ENCODE measurements around the gene MAPRE2. TPM values are rescaled to one million over a fixed set of nuclear protein-coding genes. Genes with fewer than 3 reads are reported as not detected.
A peak's percentile ranks its signal among the peaks of the same experiment; 100 is the strongest.

MAPRE2 gene
- total RNA-seq, 1 donor from 2014 or later: 73.0 TPM

DNA sequence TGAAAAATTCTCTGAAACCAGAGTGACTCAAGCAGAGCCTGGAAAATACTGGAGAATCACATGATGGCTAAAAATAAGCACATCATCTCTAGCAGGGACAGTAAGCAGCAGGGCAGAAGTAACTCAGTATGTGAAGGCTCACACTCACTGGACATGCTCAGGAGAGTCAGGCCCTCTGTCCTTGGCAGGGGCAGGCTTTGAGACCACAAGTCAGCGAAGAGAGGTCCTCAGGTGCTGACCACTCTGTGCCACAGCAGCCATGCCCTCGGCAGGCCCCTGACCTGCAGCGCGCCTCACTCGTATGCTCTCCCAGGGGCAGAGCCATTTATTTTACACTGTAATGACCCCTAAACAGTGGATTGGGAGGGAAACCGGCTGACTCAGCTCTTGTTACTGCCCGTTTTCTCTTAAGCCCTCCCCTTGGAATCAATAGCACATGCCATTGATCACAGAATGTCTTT is 76.8 kb downstream of the MAPRE2 start:
- no peak for DNase-seq (ENCODE audit: low spot score)
- no peak overlapping the region for H3K27ac Mint-ChIP-seq (ENCODE audit: unreplicated experiment)
- H3K4me3 Mint-ChIP-seq (ENCODE audit: unreplicated experiment): no peak overlapping the region
- TF ChIP-seq, protein P1, sequence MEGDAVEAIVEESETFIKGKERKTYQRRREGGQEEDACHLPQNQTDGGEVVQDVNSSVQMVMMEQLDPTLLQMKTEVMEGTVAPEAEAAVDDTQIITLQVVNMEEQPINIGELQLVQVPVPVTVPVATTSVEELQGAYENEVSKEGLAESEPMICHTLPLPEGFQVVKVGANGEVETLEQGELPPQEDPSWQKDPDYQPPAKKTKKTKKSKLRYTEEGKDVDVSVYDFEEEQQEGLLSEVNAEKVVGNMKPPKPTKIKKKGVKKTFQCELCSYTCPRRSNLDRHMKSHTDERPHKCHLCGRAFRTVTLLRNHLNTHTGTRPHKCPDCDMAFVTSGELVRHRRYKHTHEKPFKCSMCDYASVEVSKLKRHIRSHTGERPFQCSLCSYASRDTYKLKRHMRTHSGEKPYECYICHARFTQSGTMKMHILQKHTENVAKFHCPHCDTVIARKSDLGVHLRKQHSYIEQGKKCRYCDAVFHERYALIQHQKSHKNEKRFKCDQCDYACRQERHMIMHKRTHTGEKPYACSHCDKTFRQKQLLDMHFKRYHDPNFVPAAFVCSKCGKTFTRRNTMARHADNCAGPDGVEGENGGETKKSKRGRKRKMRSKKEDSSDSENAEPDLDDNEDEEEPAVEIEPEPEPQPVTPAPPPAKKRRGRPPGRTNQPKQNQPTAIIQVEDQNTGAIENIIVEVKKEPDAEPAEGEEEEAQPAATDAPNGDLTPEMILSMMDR (IDR thresholded peaks at IDR 0.05; ENCODE audit: unreplicated experiment): no peak
- peaks cover under 1% of the 10 kb centered on the region for H3K27me3 Mint-ChIP-seq (ENCODE audit: unreplicated experiment)
- no peaks in the 10 kb centered on the region for H3K9me3 Mint-ChIP-seq (ENCODE audit: unreplicated experiment)
- H3K4me1 Mint-ChIP-seq (ENCODE audit: unreplicated experiment): peaks cover 9% of the 10 kb centered on the region
- H3K36me3 Mint-ChIP-seq (ENCODE audit: low read depth, unreplicated experiment): no peaks in the 10 kb centered on the region

DNA sequence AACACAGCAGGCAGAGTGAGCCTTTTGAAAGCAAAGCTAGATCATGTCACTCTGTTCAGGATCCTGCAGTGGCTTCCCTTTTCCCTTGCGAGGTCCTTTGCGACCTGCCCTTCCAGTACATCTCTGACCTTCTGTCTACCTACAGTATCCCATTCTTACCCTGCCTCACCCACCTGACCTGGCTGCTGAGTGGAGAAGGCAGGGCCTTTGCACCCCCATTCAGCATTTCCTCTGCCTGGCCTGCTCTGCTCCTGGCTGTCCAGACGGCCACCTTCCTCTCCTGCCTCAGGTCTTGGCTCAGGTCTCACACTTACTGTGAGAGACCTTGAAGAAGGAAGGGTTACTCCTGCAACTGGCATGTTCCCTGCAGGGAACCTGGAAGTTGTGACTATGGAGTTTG is 77.4 kb downstream of the MAPRE2 start:
- Mint-ChIP-seq H3K36me3 (ENCODE audit: low read depth, unreplicated experiment) (peaks cover under 1% of the 10 kb centered on the region), H3K4me1 (ENCODE audit: unreplicated experiment) (peaks cover 15% of the 10 kb centered on the region), H3K27ac (ENCODE audit: unreplicated experiment) (no peak overlapping the region), H3K27me3 (ENCODE audit: unreplicated experiment) (peaks cover 4% of the 10 kb centered on the region), H3K9me3 (ENCODE audit: unreplicated experiment) (no peaks in the 10 kb centered on the region), H3K4me3 (ENCODE audit: unreplicated experiment) (no peak overlapping the region)
- no peak for DNase-seq (ENCODE audit: low spot score)
- TF ChIP-seq, protein P1 (IDR thresholded peaks at IDR 0.05; ENCODE audit: unreplicated experiment): no peak

DNA sequence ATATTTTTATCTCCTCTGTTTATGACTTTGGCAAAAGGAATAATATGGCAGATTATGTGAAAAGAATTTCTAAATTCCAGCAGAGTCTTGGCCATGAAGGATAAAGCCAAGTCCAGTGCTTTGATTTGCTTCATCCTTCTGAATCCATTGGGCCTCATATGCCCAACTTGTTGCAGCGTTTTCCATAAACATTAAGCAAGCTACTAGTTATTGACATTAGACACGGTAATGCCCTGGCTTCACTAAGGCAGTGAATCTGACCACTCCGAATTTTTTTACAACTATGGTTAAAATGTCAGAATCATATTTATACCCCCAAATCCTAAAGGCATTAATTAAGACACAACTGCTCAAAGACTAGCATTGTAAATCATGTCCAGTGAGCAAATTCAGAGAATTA is 79.8 kb downstream of the MAPRE2 start:
- no peak for DNase-seq (ENCODE audit: low spot score)
- peaks cover 7% of the 10 kb centered on the region for H3K36me3 Mint-ChIP-seq (ENCODE audit: low read depth, unreplicated experiment)
- H3K4me3 Mint-ChIP-seq (ENCODE audit: unreplicated experiment): no peak overlapping the region
- H3K4me1 Mint-ChIP-seq (ENCODE audit: unreplicated experiment): peaks cover 22% of the 10 kb centered on the region
- no peak overlapping the region for H3K27ac Mint-ChIP-seq (ENCODE audit: unreplicated experiment)
- TF ChIP-seq, protein P1 (IDR thresholded peaks at IDR 0.05; ENCODE audit: unreplicated experiment): no peak
- no peaks in the 10 kb centered on the region for H3K9me3 Mint-ChIP-seq (ENCODE audit: unreplicated experiment)
- peaks cover 7% of the 10 kb centered on the region for H3K27me3 Mint-ChIP-seq (ENCODE audit: unreplicated experiment)

DNA sequence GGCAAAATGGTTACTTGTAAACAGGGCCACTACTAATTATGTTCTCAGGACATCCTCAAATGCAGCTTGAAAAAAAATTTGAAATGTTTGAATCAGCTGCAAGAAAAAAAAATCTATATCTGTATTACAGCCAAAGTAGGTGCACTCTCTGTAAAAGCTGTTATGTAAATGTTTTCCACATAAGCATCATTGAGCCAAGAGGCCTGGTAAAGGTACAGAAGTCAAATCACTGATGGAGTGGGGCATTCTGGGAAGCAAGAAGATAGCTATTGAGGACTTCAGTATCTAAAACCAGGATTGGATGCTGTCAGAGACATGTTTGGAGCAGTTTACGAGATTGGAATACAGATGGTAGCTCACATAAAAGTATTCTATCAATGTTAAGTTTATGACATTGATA is 80.3 kb downstream of the MAPRE2 start:
- Mint-ChIP-seq H3K4me1 (ENCODE audit: unreplicated experiment) (peaks cover 22% of the 10 kb centered on the region), H3K27me3 (ENCODE audit: unreplicated experiment) (peaks cover 7% of the 10 kb centered on the region), H3K4me3 (ENCODE audit: unreplicated experiment) (no peak overlapping the region), H3K9me3 (ENCODE audit: unreplicated experiment) (no peaks in the 10 kb centered on the region), H3K27ac (ENCODE audit: unreplicated experiment) (no peak overlapping the region), H3K36me3 (ENCODE audit: low read depth, unreplicated experiment) (peaks cover 7% of the 10 kb centered on the region)
- TF ChIP-seq, protein P1 (IDR thresholded peaks at IDR 0.05; ENCODE audit: unreplicated experiment): no peak
- DNase-seq (ENCODE audit: low spot score): no peak

DNA sequence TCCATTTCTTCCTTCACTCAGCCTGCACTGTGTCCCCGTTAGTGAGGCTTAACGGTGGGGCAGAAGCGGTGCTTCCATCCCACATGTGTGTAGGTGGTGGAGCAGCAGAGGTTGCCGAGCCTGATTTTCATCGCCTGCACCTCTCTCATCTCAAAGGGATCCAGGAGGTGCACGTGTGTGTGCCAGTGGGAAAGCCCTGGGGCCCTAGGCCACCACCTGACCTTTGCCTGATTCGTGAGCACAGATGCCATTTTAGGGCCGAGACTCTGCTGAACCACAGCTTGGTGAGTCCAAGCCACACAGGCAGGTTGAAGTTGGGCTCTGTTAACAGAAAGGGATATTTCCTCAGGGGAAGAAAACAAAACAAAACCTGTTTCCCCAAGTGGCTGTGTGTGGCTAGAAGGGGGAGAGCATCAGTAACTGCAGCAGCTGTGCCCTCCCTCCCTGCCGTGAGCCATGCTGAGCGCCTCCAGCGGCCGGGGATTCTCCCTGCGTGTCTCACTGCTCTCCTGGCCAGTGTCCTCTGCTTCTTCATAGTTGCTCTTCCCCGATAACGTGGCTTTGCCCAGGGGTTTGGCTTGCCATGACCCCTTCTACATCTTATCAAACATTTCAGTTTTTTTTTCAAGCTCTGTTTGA is 81.5 kb downstream of the MAPRE2 start:
- Mint-ChIP-seq H3K4me3 (ENCODE audit: unreplicated experiment) (no peak overlapping the region), H3K9me3 (ENCODE audit: unreplicated experiment) (no peaks in the 10 kb centered on the region), H3K4me1 (ENCODE audit: unreplicated experiment) (peaks cover 22% of the 10 kb centered on the region), H3K27me3 (ENCODE audit: unreplicated experiment) (peaks cover 9% of the 10 kb centered on the region), H3K36me3 (ENCODE audit: low read depth, unreplicated experiment) (peaks cover 7% of the 10 kb centered on the region), H3K27ac (ENCODE audit: unreplicated experiment) (peak overlapping the region; percentile 52)
- TF ChIP-seq, protein P1 (IDR thresholded peaks at IDR 0.05; ENCODE audit: unreplicated experiment): no peak
- DNase-seq (ENCODE audit: low spot score): peak; percentile 62
